Trophoblast cell (in vitro differentiated cells and primary cell): ENCODE measurements around the gene SMG7.

Experiments used
- DNase-seq, 2 donors: peaks; one replicate each; pipeline ENCODE4 v3.0.0-alpha.2; 2016
- H2AFZ ChIP-seq: 2 replicates; pipeline ENCODE4 v1.6.1; 2013; ENCODE audit warnings: low read length, moderate library complexity, mild to moderate bottlenecking; ENCODE audit not compliant: insufficient read depth, poor library complexity
- H2AK5ac ChIP-seq: 2 replicates; pipeline ENCODE4 v1.6.1; 2013; ENCODE audit warnings: mild to moderate bottlenecking, low read length
- H2BK120ac ChIP-seq: 2 replicates; pipeline ENCODE4 v1.6.1; 2013; ENCODE audit warnings: low read length, mild to moderate bottlenecking, moderate library complexity; ENCODE audit not compliant: insufficient read depth, poor library complexity
- H2BK12ac ChIP-seq: 2 replicates; pipeline ENCODE4 v1.6.1; 2013; ENCODE audit warnings: mild to moderate bottlenecking, low read length, moderate library complexity
- H2BK5ac ChIP-seq: 2 replicates; pipeline ENCODE4 v1.6.1; 2013; ENCODE audit warnings: low read length, low read depth, moderate library complexity, mild to moderate bottlenecking; ENCODE audit not compliant: poor library complexity
- H3K14ac ChIP-seq: 2 replicates; pipeline ENCODE4 v1.6.1; 2013; ENCODE audit warnings: mild to moderate bottlenecking, low read length
- H3K18ac ChIP-seq: 2 replicates; pipeline ENCODE4 v1.6.1; 2013; ENCODE audit warnings: mild to moderate bottlenecking, low read length
- H3K23ac ChIP-seq: 2 replicates; pipeline ENCODE4 v1.6.1; 2013; ENCODE audit warnings: low read length
- H3K27ac ChIP-seq: 2 replicates; pipeline ENCODE4 v1.5.1; 2013; ENCODE audit warnings: low read depth, mild to moderate bottlenecking, inconsistent platforms, low read length, moderate library complexity
- H3K27me3 ChIP-seq: 2 replicates; pipeline ENCODE4 v1.6.1; 2013; ENCODE audit warnings: inconsistent platforms, mild to moderate bottlenecking, low read length, moderate library complexity; ENCODE audit not compliant: insufficient read depth
- H3K36me3 ChIP-seq, 2 experiments: 1 replicate in 1 of 2; 2 replicates in 1 of 2; pipeline ENCODE4 v1.6.1; 2013; ENCODE audit warnings: low read length in 2 of 2, mild to moderate bottlenecking in 2 of 2, moderate library complexity in 1 of 2; ENCODE audit not compliant: insufficient read depth in 2 of 2, control insufficient read depth in 1 of 2
- H3K4ac ChIP-seq: 2 replicates; pipeline ENCODE4 v1.6.1; 2013; ENCODE audit warnings: low read depth, mild to moderate bottlenecking, low read length, moderate library complexity
- H3K4me1 ChIP-seq, 2 experiments: 1 replicate in 1 of 2; 2 replicates in 1 of 2; pipeline ENCODE4 v1.6.1; 2013; ENCODE audit warnings: low read length in 2 of 2, mild to moderate bottlenecking in 2 of 2, moderate library complexity in 1 of 2; ENCODE audit not compliant: insufficient read depth in 2 of 2, control insufficient read depth in 1 of 2
- H3K4me2 ChIP-seq: 2 replicates; pipeline ENCODE4 v1.6.1; 2013; ENCODE audit warnings: inconsistent platforms, mild to moderate bottlenecking, low read length, moderate library complexity
- H3K4me3 ChIP-seq: 2 replicates; pipeline ENCODE4 v1.5.1; 2013; ENCODE audit warnings: mild to moderate bottlenecking, low read depth, low read length, inconsistent platforms
- H3K79me1 ChIP-seq: one replicate; pipeline ENCODE4 v1.6.1; 2013; ENCODE audit warnings: low read length
- H3K79me2 ChIP-seq: 2 replicates; pipeline ENCODE4 v1.6.1; 2013; ENCODE audit warnings: low read length, mild to moderate bottlenecking; ENCODE audit not compliant: control insufficient read depth, insufficient read depth, poor library complexity
- H3K9ac ChIP-seq: 2 replicates; pipeline ENCODE4 v1.6.1; 2013; ENCODE audit warnings: mild to moderate bottlenecking, low read length
- H3K9me3 ChIP-seq: 2 replicates; pipeline ENCODE4 v1.6.1; 2013; ENCODE audit warnings: low read depth, mild to moderate bottlenecking, control low read depth, inconsistent platforms, low read length; ENCODE audit not compliant: insufficient read depth
- H4K12ac ChIP-seq: 2 replicates; pipeline ENCODE4 v1.6.1; 2013; ENCODE audit warnings: low read depth, mild to moderate bottlenecking, low read length, moderate library complexity
- H4K8ac ChIP-seq: 2 replicates; pipeline ENCODE4 v1.6.1; 2013; ENCODE audit warnings: low read depth, mild to moderate bottlenecking, low read length, moderate library complexity
- H4K91ac ChIP-seq: one replicate; pipeline ENCODE4 v1.6.1; 2013; ENCODE audit warnings: low read depth, mild to moderate bottlenecking, low read length, moderate library complexity
- WGBS: extraction: QIAGEN DNeasy Blood & Tissue Kit; methylation state at CpG from one replicate; pipeline ENCODE4 v1.1.7; 2013; ENCODE audit warnings: missing lambda C conversion rate; ENCODE audit not compliant: insufficient read length, insufficient coverage; ENCODE audit errors: extremely low coverage; 5-methylcytosine and 5-hydroxymethylcytosine counted together

The SMG7 gene

DNA sequence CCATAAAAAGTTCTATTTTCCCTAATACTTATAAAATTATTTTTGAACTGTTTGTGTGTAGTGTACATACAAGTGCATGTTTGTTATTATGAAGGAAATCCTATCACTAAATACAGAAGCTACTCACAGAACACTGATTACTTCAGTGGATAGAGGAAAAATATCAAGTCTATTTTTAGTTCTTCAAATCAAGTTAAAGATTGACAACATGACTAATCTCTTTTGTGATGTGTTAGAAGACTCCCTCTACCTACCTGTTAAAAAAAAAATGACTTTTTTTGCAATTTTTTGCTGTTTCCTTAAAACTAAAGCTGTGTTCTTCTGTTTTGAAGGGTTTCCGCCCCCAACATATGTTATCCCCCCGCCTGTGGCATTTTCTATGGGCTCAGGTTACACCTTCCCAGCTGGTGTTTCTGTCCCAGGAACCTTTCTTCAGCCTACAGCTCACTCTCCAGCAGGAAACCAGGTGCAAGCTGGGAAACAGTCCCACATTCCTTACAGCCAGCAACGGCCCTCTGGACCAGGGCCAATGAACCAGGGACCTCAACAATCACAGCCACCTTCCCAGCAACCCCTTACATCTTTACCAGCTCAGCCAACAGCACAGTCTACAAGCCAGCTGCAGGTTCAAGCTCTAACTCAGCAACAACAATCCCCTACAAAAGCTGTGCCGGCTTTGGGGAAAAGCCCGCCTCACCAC, 72.4 kb downstream of the SMG7 start:
- Histone ChIP-seq H3K14ac (no peak overlapping the region), H2BK5ac (no peak overlapping the region), H4K91ac (no peak overlapping the region), H3K27ac (no peak overlapping the region), H3K4me1 (no peaks in the 10 kb centered on the region), H3K23ac (no peak overlapping the region), H3K4me2 (no peak overlapping the region), H4K8ac (no peak overlapping the region), H2BK12ac (no peak overlapping the region), H3K79me2 (no peaks in the 10 kb centered on the region), H3K79me1 (no peaks in the 10 kb centered on the region), H2AK5ac (no peak overlapping the region), H3K4me3 (no peak overlapping the region), H3K4ac (no peak overlapping the region), H3K18ac (no peak overlapping the region), H2BK120ac (no peak overlapping the region), H4K12ac (no peak overlapping the region), H2AFZ (no peak overlapping the region), H3K9me3 (no peaks in the 10 kb centered on the region), H3K36me3 (peaks cover 16 to 44% of the 10 kb centered on the region in 2 experiments), H3K9ac (no peak overlapping the region), H3K27me3 (no peaks in the 10 kb centered on the region)
- no CpG with 5 or more reads among the region's 5 CpGs for WGBS
- DNase-seq, result no peak

DNA sequence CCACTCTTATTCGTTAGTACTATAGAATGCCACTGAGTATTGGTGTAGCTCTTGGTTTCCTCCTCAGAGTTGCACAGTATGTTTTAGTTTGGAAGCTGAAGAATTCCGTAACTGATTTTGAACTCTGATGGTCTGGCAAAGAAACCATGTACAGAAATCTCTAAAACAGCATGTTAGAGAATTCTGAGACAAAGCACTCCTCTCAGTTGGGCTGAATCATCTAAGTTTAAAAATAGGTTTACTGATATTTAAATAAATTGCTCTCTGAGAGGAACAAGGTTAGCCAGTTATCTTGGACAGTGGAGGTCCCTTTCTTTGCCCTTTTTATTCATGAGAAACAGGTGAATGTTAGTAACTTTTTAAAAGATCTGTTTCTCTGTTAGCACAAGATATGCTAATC, 74.1 kb downstream of the SMG7 start:
- H2AK5ac ChIP-seq, result no peak overlapping the region
- no peak overlapping the region for H4K12ac ChIP-seq
- H3K79me1 ChIP-seq, result no peaks in the 10 kb centered on the region
- H2BK5ac ChIP-seq, result no peak overlapping the region
- H3K36me3 ChIP-seq, result peaks cover 16 to 44% of the 10 kb centered on the region in 2 experiments
- H3K4me3 ChIP-seq, result no peak overlapping the region
- no peak overlapping the region for H3K27ac ChIP-seq
- no peak for DNase-seq
- H3K4ac ChIP-seq, result no peak overlapping the region
- no peak overlapping the region for H3K23ac ChIP-seq
- no peaks in the 10 kb centered on the region for H3K9me3 ChIP-seq
- H2AFZ ChIP-seq, result no peak overlapping the region
- no peak overlapping the region for H4K8ac ChIP-seq
- no peak overlapping the region for H3K4me2 ChIP-seq
- H3K14ac ChIP-seq, result no peak overlapping the region
- no peak overlapping the region for H3K9ac ChIP-seq
- no peaks in the 10 kb centered on the region for H3K4me1 ChIP-seq
- H2BK120ac ChIP-seq, result no peak overlapping the region
- H4K91ac ChIP-seq, result no peak overlapping the region
- no peak overlapping the region for H3K18ac ChIP-seq
- no peaks in the 10 kb centered on the region for H3K79me2 ChIP-seq
- WGBS, result no CpG with 5 or more reads among the region's 2 CpGs
- no peak overlapping the region for H2BK12ac ChIP-seq
- H3K27me3 ChIP-seq, result no peaks in the 10 kb centered on the region

DNA sequence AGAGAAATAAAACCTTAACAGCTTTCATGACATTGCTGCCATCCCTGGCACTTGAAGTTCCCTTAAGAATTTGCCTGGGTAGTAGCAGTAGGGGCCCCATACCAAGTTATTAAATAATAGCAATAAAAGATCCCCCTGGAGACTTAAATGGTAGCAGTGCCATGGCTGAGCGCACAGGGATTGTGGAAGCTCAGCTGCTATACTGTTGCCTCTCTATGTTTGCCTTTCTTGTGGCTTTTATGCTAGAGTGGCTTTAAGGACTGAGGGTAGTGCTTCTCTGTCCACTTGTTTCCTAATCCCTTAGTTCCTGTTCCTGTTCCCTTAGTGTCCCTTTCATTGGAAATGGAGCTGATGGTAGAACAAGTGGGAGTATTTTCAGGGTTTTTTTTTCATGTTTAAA, 75.8 kb downstream of the SMG7 start:
- H3K36me3 ChIP-seq, result peaks cover 27 to 53% of the 10 kb centered on the region in 2 experiments
- H3K18ac ChIP-seq, result no peak overlapping the region
- no peak overlapping the region for H3K23ac ChIP-seq
- H2BK120ac ChIP-seq, result no peak overlapping the region
- no peak overlapping the region for H4K12ac ChIP-seq
- H3K9me3 ChIP-seq, result no peaks in the 10 kb centered on the region
- H4K91ac ChIP-seq, result no peak overlapping the region
- H3K9ac ChIP-seq, result no peak overlapping the region
- no peak overlapping the region for H3K4ac ChIP-seq
- no peak overlapping the region for H2AK5ac ChIP-seq
- no peak overlapping the region for H4K8ac ChIP-seq
- no peak overlapping the region for H3K4me3 ChIP-seq
- H2BK12ac ChIP-seq, result no peak overlapping the region
- H3K27me3 ChIP-seq, result no peaks in the 10 kb centered on the region
- H3K4me2 ChIP-seq, result no peak overlapping the region
- H3K14ac ChIP-seq, result no peak overlapping the region
- WGBS, result no CpG with 5 or more reads among the region's 1 CpG
- H2BK5ac ChIP-seq, result no peak overlapping the region
- H3K4me1 ChIP-seq, result no peaks in the 10 kb centered on the region
- H2AFZ ChIP-seq, result no peak overlapping the region
- DNase-seq, result no peak
- no peaks in the 10 kb centered on the region for H3K79me1 ChIP-seq
- no peaks in the 10 kb centered on the region for H3K79me2 ChIP-seq
- no peak overlapping the region for H3K27ac ChIP-seq

DNA sequence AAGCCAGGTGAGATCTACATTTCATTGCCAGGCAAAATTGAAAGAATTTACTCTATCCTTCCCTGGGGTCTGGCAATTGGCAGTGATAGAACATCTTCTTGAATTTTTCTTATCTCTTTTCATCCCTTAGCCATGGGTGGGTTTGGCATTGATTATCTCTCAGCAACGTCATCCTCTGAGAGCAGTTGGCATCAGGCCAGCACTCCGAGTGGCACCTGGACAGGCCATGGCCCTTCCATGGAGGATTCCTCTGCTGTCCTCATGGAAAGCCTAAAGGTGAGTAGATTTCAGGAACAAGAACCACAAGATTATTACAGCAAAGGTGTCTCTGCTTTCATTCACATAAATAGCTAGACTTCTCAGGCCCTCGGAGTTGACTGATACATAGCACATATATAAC, 78.6 kb downstream of the SMG7 start:
- no peak overlapping the region for H2BK120ac ChIP-seq
- peaks cover 25 to 57% of the 10 kb centered on the region in 2 experiments for H3K36me3 ChIP-seq
- H3K27ac ChIP-seq, result no peak overlapping the region
- no peak overlapping the region for H3K23ac ChIP-seq
- no peak overlapping the region for H3K4me3 ChIP-seq
- no peak overlapping the region for H3K14ac ChIP-seq
- no peak overlapping the region for H3K9ac ChIP-seq
- H3K27me3 ChIP-seq, result no peaks in the 10 kb centered on the region
- H2BK12ac ChIP-seq, result no peak overlapping the region
- no peak for DNase-seq
- H3K18ac ChIP-seq, result no peak overlapping the region
- H3K79me1 ChIP-seq, result no peaks in the 10 kb centered on the region
- no peaks in the 10 kb centered on the region for H3K9me3 ChIP-seq
- no peak overlapping the region for H2BK5ac ChIP-seq
- no CpG with 5 or more reads among the region's 3 CpGs for WGBS
- H3K4ac ChIP-seq, result no peak overlapping the region
- no peak overlapping the region for H2AFZ ChIP-seq
- H2AK5ac ChIP-seq, result no peak overlapping the region
- no peak overlapping the region for H4K12ac ChIP-seq
- no peak overlapping the region for H4K8ac ChIP-seq
- H3K4me2 ChIP-seq, result no peak overlapping the region
- no peak overlapping the region for H4K91ac ChIP-seq
- H3K79me2 ChIP-seq, result no peaks in the 10 kb centered on the region
- H3K4me1 ChIP-seq, result no peaks in the 10 kb centered on the region
